ENCODE results near the gene NES.

The NES gene

GRCh38 chr1:156619582-156619955 is 57.6 kb downstream of the NES start:
- no peak for DNase-seq (ENCODE audit: low spot score)

GRCh38 chr1:156618853-156619581 is 58.2 kb downstream of the NES start, which contains the start of gene HAPLN2:
HAPLN2 (plus strand) TSS chr1:156619415; CDS start chr1:156623491, 4,076 bp downstream.
- DNase-seq (ENCODE audit: low spot score), result peak; percentile 84
